ENCODE measurements around the gene KLRD1. TPM values are rescaled to one million over a fixed set of nuclear protein-coding genes. Genes with fewer than 3 reads are reported as not detected.

Gene KLRD1
- total and polyA plus RNA-seq, 4 donors: 0.60 to 5.0 (median 1.4) TPM

GRCh38 chr12:10293151-10293550, 14.5 kb upstream of the KLRD1 start:
- WGBS: 90% methylated on average over 4 of the region's 4 CpGs
- no peak for TF ChIP-seq SP1 (IDR thresholded peaks at IDR 0.05)
- TF ChIP-seq HNF4A (conservative IDR thresholded peaks at IDR 0.05): no peak
- TF ChIP-seq YY1 (IDR thresholded peaks at IDR 0.05): no peak
- TF ChIP-seq NR2F2 (IDR thresholded peaks at IDR 0.05): no peak
- TF ChIP-seq HNF4G (IDR thresholded peaks at IDR 0.05): no peak
- no peaks in the 10 kb centered on the region for H3K4me1 ChIP-seq (ENCODE audit: control insufficient read depth in 4 of 4, insufficient read depth in 4 of 4, low read length in 3 of 4)
- no peak for DNase-seq (ENCODE audit: low spot score)
- no peak overlapping the region for H3K9ac ChIP-seq (ENCODE audit: low read depth in 1 of 2, low read length in 2 of 2)
- H3K27me3 ChIP-seq (ENCODE audit: control insufficient read depth in 4 of 4, insufficient read depth in 4 of 4, low read length in 3 of 4): no peaks in the 10 kb centered on the region
- no peaks in the 10 kb centered on the region for H3K36me3 ChIP-seq (ENCODE audit: control insufficient read depth in 4 of 4, insufficient read depth in 3 of 4, low read depth in 1 of 4, low read length in 3 of 4)
- no peaks in the 10 kb centered on the region for H3K9me3 ChIP-seq (ENCODE audit: control insufficient read depth in 4 of 4, low read length in 3 of 4)
- no peak overlapping the region for H3K27ac ChIP-seq (ENCODE audit: low read depth in 1 of 2, low read length in 2 of 2)
- no peak overlapping the region for H3K4me3 ChIP-seq (ENCODE audit: low read depth in 1 of 3, low read length in 3 of 3)

- DNase-seq (ENCODE audit: low spot score): no peak
- Histone ChIP-seq H3K4me1 (ENCODE audit: control insufficient read depth in 4 of 4, insufficient read depth in 4 of 4, low read length in 3 of 4) (no peaks in the 10 kb centered on the region), H3K4me3 (ENCODE audit: low read depth in 1 of 3, low read length in 3 of 3) (no peak overlapping the region), H3K36me3 (ENCODE audit: control insufficient read depth in 4 of 4, insufficient read depth in 3 of 4, low read depth in 1 of 4, low read length in 3 of 4) (no peaks in the 10 kb centered on the region), H3K27ac (ENCODE audit: low read depth in 1 of 2, low read length in 2 of 2) (no peak overlapping the region), H3K9me3 (ENCODE audit: control insufficient read depth in 4 of 4, low read length in 3 of 4) (no peaks in the 10 kb centered on the region), H3K27me3 (ENCODE audit: control insufficient read depth in 4 of 4, insufficient read depth in 4 of 4, low read length in 3 of 4) (no peaks in the 10 kb centered on the region), H3K9ac (ENCODE audit: low read depth in 1 of 2, low read length in 2 of 2) (no peak overlapping the region)
- TF ChIP-seq YY1 (IDR thresholded peaks at IDR 0.05): no peak
- 84% methylated on average over 3 of the region's 3 CpGs for WGBS
Measured at GRCh38 chr12:10293570-10294227, 14.0 kb upstream of the KLRD1 start.

GRCh38 chr12:10301103-10301502, 6.6 kb upstream of the KLRD1 start:
- no peak overlapping the region for H3K9ac ChIP-seq (ENCODE audit: low read depth in 1 of 2, low read length in 2 of 2)
- H3K36me3 ChIP-seq (ENCODE audit: control insufficient read depth in 4 of 4, insufficient read depth in 3 of 4, low read depth in 1 of 4, low read length in 3 of 4): no peaks in the 10 kb centered on the region
- DNase-seq (ENCODE audit: low spot score): no peak
- H3K27ac ChIP-seq (ENCODE audit: low read depth in 1 of 2, low read length in 2 of 2): no peak overlapping the region
- H3K4me3 ChIP-seq (ENCODE audit: low read depth in 1 of 3, low read length in 3 of 3): no peak overlapping the region
- no peaks in the 10 kb centered on the region for H3K9me3 ChIP-seq (ENCODE audit: control insufficient read depth in 4 of 4, low read length in 3 of 4)
- WGBS: 82% methylated on average over 1 of the region's 1 CpG
- TF ChIP-seq JUND (IDR thresholded peaks at IDR 0.05) (no peak), HNF4G (IDR thresholded peaks at IDR 0.05) (no peak), EGR1 (IDR thresholded peaks at IDR 0.05; ENCODE audit: low read depth in 2 of 2) (no peak), REST (IDR thresholded peaks at IDR 0.05) (no peak), GABPA (IDR thresholded peaks at IDR 0.05 in 1 of 2, conservative IDR thresholded peaks at IDR 0.05 in 1 of 2) (no peak), ATF3 (IDR thresholded peaks at IDR 0.05) (no peak), CTCF (IDR thresholded peaks at IDR 0.05; ENCODE audit: low read depth, low read length, missing input control) (no peak), TAF1 (conservative IDR thresholded peaks at IDR 0.05) (no peak), MAX (IDR thresholded peaks at IDR 0.05) (no peak), SP1 (IDR thresholded peaks at IDR 0.05) (no peak), NR2F2 (IDR thresholded peaks at IDR 0.05) (no peak), YY1 (IDR thresholded peaks at IDR 0.05) (no peak), FOXA1 (IDR thresholded peaks at IDR 0.05) (no peak), RAD21 (IDR thresholded peaks at IDR 0.05) (no peak)
- H3K27me3 ChIP-seq (ENCODE audit: control insufficient read depth in 4 of 4, insufficient read depth in 4 of 4, low read length in 3 of 4): no peaks in the 10 kb centered on the region
- H3K4me1 ChIP-seq (ENCODE audit: control insufficient read depth in 4 of 4, insufficient read depth in 4 of 4, low read length in 3 of 4): no peaks in the 10 kb centered on the region

Measured in liver (tissue), 9 donors.